NCI-H2029 treated with DMSO at 0.1 percent for 48 hours (cell line): ENCODE measurements around the gene ZNF273.
A peak's percentile ranks its signal among the peaks of the same experiment; 100 is the strongest.
"Not testable (repeated sequence)": the region's sequence is repeated elsewhere in the genome, so short reads cannot be mapped to it uniquely, and the experiment has no call there.

Source experiments
- DNase-seq: peaks from one replicate; lab custom pipeline; 2025; lab: John Stamatoyannopoulos, UW

ZNF273 gene

GRCh38 chr7:64944667-64945502, 41.8 kb downstream of the ZNF273 start:
- not testable (repeated sequence) for DNase-seq

DNA sequence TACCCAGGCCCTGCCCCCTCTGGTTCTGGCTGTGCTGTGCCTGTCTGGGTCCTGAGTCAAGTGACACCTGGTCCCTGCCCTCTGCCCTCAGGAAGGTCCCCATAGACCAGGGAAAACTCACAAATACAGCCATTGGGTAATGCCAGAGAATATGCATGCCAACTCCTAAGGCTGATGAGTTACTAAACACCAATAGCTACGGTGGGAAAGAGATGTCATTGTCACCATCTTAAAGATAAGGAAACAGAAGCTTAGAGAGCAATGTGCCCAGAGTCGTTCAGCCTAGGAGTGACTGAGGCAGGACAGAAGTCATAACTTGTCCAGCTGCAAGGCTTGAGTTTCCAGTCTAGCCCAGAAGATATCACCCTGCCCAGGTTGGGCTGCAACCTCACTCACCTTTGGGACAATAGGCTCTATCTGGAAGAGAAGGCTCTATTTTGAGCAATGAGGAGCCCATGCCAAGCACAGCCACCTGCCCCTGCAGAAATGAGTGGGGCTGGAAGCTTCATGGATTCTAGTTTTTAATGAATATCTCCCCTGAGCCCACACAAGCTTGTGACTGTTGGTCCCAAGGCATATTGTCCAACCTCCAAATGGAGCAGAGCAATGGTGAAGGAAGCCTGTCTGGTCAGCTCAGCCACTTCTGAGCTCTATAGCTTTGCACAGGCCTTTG, 42.6 kb downstream of the ZNF273 start:
- no peak for DNase-seq

DNA sequence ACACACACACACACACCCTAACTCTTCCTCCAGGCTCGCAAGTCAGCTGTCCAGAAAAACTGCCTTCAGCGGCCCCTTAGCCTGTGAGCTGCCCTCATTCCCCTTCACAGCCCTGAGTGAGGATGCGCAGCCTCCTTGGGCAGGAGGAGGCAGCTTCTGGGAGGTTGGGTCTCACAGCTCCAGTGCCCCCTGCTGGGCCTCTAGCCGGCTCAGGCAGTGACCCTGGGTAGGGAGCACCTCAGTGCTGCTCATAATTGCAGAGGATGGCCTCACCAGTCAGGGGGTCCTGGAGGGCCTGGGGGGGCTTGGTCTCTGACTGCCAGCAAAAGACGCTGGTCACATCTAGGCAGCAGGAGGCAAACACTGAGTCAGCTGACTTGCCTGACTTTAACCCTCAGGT, 43.7 kb downstream of the ZNF273 start:
- DNase-seq, result no peak

GRCh38 chr7:64947252-64948000, 44.4 kb downstream of the ZNF273 start:
- DNase-seq, result no peak

DNA sequence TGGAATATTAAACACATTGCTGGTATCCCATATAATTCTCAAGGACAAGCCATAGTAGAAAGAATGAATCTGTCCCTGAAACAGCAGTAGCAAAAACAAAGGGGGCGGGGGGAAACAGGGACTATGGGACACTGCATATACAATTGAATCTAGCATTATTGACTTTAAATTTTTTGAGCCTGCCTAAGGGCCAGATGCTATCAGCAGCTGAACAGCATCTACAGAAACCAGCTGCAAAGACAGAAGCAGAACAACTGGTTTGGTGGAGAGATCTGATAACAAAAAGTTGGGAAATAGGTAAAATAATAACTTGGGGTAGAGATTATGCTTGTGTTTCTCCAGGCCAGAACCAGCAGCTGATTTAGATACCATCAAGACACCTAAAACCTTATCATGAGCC, 45.7 kb downstream of the ZNF273 start:
- not testable (repeated sequence) for DNase-seq

- DNase-seq, result not testable (repeated sequence)
Measured at GRCh38 chr7:64950673-64951072, 47.6 kb downstream of the ZNF273 start.

DNA sequence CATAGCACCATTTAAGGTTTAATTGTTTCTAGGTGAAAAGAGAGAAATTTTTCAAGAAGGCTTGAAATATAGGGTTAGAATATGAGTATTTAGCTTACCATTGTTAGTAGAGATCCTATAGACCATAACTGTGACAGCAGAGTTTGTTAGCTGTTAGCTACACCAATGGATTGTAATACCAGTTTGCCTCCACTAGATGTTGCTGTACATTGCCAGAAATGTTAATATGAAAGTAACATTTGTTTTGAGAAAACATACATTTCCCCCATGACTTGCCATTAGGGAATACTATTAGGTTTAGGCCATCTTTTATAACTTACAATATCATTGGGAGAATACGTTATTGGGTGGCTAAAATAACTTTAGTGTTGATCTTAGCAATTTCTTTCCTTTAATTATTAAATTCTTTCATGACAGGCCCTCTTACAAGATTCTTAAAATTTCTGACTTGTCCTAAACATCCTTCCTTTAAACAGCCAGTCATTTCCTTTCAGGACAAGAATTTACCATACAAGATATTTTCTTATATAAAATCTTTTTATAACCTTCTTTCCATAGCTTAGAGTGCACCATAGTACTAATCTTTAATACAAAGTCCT, 48.3 kb downstream of the ZNF273 start:
- DNase-seq, result peak; percentile 70

- peak; percentile 96 for DNase-seq
Measured at GRCh38 chr7:64959072-64959747, 56.1 kb downstream of the ZNF273 start.

DNA sequence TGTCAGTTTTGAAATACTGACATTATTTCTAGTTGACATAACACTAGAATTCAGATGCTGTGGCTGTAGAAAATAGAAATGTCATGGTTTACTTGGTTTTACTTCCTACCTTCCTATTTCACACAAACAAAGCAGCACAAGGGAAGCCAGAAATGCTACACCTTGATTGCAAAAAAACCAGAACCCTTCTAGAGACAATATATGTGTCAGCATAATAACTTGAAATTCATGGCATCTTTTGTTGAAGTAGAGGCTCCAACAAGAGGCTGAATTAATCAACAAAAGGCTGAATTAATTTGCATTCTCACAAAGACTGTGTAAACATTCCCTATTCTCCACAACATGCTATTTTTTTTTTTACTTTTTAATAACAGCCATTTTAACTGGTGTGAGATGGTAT, 62.5 kb downstream of the ZNF273 start:
- no peak for DNase-seq

DNA sequence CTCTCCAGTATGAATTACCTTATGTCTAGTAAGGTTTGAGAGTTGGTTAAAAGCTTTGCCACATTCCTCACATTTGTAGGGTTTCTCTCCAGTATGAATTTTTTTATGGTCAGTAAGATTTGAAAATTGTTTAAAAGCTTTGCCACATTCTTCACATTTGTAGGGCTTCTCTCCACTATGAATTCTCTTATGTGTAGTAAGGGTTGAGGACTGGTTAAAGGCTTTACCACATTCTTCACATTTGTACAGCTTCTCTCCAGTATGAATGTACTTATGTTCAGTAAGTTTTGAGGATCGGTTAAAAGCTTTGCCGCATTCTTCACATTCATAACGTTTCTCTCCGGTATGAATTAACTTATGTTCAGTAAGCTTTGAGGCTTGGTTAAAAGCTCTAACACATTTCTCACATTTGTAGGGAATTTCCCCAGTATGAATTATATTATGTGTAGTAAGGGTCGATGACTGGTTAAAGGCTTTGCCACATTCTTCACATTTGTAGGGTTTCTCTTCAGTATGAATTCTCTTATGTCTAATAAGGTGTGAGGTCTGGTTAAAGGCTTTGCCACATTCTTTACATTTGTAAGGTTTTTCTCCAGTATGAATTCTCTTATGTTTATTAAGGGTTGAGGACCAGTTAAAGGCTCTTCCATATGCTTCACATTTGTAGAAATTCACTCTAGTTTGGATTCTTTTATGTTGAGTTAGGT, 75.6 kb downstream of the ZNF273 start:
- DNase-seq, result no peak
